ENCODE data around the gene KIF25.

KIF25 gene

DNA sequence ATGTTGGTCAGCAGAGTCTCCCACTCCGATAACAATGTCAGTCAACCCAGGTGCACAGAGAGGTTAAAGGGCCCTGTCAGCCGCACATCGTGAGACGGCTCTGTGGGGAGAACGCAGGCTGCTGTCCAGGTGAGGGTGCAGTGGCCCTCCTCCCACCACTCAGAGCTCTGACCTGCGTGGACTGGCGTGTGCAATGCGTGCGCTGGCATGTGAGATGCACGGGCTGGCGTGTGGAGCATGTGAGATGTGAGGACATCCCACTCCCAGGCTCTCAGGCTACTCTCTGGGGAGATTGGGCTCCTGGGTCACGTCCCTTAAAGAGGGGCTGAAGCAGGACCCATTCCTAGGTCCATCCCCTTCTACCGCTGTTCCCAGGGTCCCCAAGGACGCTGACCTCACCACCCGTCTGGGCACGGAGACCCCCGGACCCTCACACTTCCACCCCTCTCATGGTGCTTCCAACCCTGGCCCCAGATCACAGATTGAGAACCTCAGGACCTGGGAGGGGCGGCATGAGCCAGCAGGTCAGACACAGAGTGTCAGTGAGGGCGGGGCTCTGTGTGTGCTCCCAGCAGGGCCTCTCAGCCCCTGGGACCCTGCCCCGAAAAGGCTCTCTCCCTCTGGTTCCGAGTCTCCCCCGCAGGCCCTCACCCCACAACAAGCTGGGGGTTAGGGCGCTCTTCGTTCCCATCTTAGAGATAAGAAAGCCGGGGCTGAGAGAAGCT is 90.1 kb downstream of the KIF25 start:
- no peak for DNase-seq (ENCODE audit: low read depth in 2 of 2)

- no peak for DNase-seq (ENCODE audit: low read depth in 2 of 2)
Measured at GRCh38 chr6:168088161-168089053, 90.9 kb downstream of the KIF25 start.

- no peak for DNase-seq (ENCODE audit: low read depth in 2 of 2)
Measured at GRCh38 chr6:168089186-168090063, 92.0 kb downstream of the KIF25 start.

DNA sequence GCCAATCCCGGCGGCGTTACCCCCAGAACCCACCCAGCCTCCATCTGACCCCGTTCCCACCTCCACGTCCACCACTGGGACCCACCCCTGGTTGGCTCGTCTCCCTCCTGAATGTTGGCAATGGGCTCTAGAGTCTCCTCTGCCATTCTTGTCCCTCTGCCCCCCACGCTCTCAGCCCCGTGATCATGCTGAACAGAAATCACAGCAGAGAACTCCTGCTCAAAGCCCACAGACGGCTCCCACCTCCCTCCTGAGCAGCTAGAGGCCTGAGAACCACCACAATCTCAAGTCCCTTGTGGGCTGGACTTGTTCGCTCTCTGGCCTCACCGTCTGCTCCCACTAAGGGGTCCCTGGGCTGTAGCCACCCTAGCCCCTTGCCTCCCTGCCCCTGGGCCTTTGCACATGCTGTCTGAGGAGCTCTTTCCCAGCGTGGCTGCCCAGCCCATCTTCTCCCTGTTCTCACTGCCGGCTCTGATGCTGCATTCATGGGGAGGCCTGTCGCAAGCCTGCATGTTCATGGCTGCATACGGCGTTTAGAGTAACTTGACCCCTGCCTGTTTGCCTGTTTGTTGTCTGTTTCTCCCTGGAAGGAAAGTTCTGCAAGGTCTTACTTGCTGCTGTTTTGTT is 92.7 kb downstream of the KIF25 start:
- no peak for DNase-seq (ENCODE audit: low read depth in 2 of 2)

DNA sequence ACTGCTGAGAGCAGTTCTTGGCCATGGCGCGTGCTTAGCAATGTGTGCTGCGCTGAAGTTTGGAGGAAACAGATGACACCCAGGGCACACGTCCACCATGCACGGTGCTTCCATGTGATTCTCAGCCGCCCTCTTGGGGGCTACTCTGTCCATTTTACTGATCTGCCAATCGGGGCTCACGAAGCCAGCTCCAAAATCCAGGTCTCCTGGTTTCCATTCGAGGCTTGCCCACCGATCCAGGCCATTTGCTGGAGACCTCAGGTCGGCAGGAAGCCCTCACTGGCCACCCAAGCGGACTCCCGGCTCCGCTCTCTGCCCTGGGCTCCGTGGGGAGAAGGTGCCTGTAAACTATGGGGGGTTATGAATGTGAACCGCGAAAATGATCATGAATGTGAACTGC is 93.2 kb downstream of the KIF25 start:
- no peak for DNase-seq (ENCODE audit: low read depth in 2 of 2)

- DNase-seq (ENCODE audit: low read depth in 2 of 2): no peak
Measured at GRCh38 chr6:168091381-168092264, 94.2 kb downstream of the KIF25 start.

- DNase-seq (ENCODE audit: low read depth in 2 of 2): no peak
Measured at GRCh38 chr6:168092541-168092940, 95.1 kb downstream of the KIF25 start.

- no peak for DNase-seq (ENCODE audit: low read depth in 2 of 2)
Measured at GRCh38 chr6:168093071-168093505, 95.6 kb downstream of the KIF25 start.

DNA sequence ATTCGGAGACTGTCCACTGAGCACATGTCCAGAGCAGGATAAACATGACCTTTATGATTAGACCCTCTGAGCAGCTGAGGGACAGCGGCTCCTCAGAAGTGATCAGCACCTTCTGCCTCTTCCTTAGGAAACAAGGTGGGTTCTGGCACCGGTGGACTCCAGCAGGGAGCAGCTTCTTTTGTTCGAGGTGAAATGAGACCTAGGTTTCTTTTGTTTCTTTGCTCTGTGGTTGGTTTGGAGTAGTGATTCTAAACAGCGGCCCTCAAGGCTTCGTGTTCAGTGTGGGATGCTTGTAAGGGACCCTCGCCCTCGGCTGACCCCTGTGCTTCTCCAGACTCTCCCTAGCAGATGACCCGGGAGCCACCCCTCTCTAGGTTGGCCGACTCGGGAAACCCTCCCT is 96.2 kb downstream of the KIF25 start:
- no peak for DNase-seq (ENCODE audit: low read depth in 2 of 2)
